Measurements from ENCODE around the gene EPS8L3. TPM values are rescaled to one million over a fixed set of nuclear protein-coding genes. Genes with fewer than 3 reads are reported as not detected.

The EPS8L3 gene
- polyA plus RNA-seq, 1 donor (not counting 4 experiments of a cell fraction or from before 2014, with no cell fraction given) = not detected

DNA sequence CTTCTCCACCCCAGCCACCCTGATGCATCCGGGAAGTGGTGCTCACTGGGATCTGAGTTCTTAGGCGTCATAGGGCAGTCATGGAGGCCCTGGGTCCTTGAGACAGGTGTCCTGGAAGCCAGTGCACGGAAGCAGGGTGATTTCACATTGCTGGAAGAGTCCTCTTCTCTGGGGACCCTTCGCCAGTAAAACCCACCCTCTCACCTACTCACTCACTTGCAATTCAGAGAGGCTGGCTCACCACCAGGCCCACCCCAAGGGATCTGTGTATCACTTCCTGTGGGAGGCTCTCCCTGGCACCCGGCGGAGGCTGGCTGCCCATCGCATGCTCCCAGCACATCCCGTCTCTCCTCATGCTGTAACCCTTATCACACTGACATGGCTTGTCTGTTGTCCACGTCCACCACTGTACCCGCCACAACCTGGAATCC is 40.2 kb upstream of the EPS8L3 start:
- dilution Hi-C loops (cut with MboI; ENCODE audit: extremely low pct_ligation_motif_present, low sequenced_read_pairs) = no loop called here
- Histone ChIP-seq H3K9me1 (ENCODE audit: control insufficient read depth, extremely low read depth, insufficient read depth, low read length) (peaks cover 2% of the 10 kb centered on the region), H3K9me3 (ENCODE audit: control insufficient read depth, low read depth, low read length) (no peaks in the 10 kb centered on the region), H3K4me3 (ENCODE audit: control insufficient read depth in 2 of 3, extremely low read depth in 1 of 3, insufficient read depth in 2 of 3, low read depth in 1 of 3, low read length in 3 of 3) (no peak overlapping the region), H3K27ac (ENCODE audit: control insufficient read depth, insufficient read depth, low read length) (no peak overlapping the region), H3K4me2 (ENCODE audit: control insufficient read depth, extremely low read depth, insufficient read depth, low read depth, low read length) (no peak overlapping the region), H3K36me3 (ENCODE audit: control insufficient read depth in 2 of 2, extremely low read depth in 1 of 2, insufficient read depth in 2 of 2, low read length in 2 of 2) (no peaks in the 10 kb centered on the region), H3K9ac (ENCODE audit: control insufficient read depth, extremely low read depth, insufficient read depth, low read length) (no peak overlapping the region), H3K27me3 (ENCODE audit: control insufficient read depth, extremely low read depth, insufficient read depth, low read length) (no peaks in the 10 kb centered on the region), H4K20me1 (ENCODE audit: control insufficient read depth, extremely low read depth, insufficient read depth, low read length) (no peaks in the 10 kb centered on the region), H3K79me2 (ENCODE audit: control insufficient read depth, insufficient read depth, low read length) (no peaks in the 10 kb centered on the region), H3K4me1 (ENCODE audit: control insufficient read depth, extremely low read depth, insufficient read depth, low read length) (no peaks in the 10 kb centered on the region), H2AFZ (ENCODE audit: control insufficient read depth, low read length) (no peak overlapping the region)
- TF ChIP-seq, protein P1, sequence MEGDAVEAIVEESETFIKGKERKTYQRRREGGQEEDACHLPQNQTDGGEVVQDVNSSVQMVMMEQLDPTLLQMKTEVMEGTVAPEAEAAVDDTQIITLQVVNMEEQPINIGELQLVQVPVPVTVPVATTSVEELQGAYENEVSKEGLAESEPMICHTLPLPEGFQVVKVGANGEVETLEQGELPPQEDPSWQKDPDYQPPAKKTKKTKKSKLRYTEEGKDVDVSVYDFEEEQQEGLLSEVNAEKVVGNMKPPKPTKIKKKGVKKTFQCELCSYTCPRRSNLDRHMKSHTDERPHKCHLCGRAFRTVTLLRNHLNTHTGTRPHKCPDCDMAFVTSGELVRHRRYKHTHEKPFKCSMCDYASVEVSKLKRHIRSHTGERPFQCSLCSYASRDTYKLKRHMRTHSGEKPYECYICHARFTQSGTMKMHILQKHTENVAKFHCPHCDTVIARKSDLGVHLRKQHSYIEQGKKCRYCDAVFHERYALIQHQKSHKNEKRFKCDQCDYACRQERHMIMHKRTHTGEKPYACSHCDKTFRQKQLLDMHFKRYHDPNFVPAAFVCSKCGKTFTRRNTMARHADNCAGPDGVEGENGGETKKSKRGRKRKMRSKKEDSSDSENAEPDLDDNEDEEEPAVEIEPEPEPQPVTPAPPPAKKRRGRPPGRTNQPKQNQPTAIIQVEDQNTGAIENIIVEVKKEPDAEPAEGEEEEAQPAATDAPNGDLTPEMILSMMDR (optimal IDR thresholded peaks at IDR 0.05 in 1 of 3, IDR thresholded peaks at IDR 0.05 in 1 of 3, conservative IDR thresholded peaks at IDR 0.05 in 1 of 3; ENCODE audit: extremely low read depth in 1 of 3, insufficient read depth in 2 of 3, low read length in 3 of 3) = no peak
- no peak for TF ChIP-seq EZH2 (IDR thresholded peaks at IDR 0.05; ENCODE audit: low read length)
- FAIRE-seq (no peak), DNase-seq (ENCODE audit: low read depth, low spot score) (no peak)

DNA sequence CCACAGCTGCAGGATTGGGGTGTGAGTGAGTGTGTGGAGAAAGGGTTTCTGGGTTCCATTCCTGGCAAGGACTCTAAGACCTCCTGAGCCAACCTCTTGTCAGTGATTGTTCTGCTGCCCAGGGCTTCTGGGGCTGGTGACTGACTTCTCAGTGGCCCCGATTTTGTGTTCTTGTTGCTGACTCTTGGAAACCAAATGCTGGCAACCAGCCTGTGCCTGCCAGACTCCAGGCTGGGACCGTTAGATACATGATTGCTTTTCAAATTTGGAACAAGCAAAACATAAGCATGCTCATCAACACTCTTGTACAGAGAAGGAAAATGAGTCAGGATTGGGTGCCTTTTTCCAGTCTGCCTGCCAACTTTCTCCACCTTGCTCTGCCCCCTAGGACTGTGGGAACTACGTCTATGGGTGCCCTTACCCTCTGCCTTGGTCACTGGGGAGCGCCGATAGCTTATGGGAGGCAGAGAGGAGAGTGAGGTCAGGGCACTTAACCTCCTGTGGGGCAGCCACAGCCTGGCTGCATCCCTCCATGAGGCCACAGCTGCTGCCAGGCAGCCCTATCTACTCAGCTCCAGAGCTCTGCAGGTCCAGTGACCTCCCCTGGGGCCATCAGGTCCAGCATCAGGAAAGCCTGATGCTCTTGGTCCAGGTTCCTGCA is 39.3 kb upstream of the EPS8L3 start:
- Histone ChIP-seq H3K27ac (ENCODE audit: control insufficient read depth, insufficient read depth, low read length) (no peak overlapping the region), H3K9me3 (ENCODE audit: control insufficient read depth, low read depth, low read length) (no peaks in the 10 kb centered on the region), H3K4me1 (ENCODE audit: control insufficient read depth, extremely low read depth, insufficient read depth, low read length) (no peaks in the 10 kb centered on the region), H3K79me2 (ENCODE audit: control insufficient read depth, insufficient read depth, low read length) (no peaks in the 10 kb centered on the region), H3K9me1 (ENCODE audit: control insufficient read depth, extremely low read depth, insufficient read depth, low read length) (peaks cover 2% of the 10 kb centered on the region), H4K20me1 (ENCODE audit: control insufficient read depth, extremely low read depth, insufficient read depth, low read length) (no peaks in the 10 kb centered on the region), H3K4me2 (ENCODE audit: control insufficient read depth, extremely low read depth, insufficient read depth, low read depth, low read length) (no peak overlapping the region), H3K36me3 (ENCODE audit: control insufficient read depth in 2 of 2, extremely low read depth in 1 of 2, insufficient read depth in 2 of 2, low read length in 2 of 2) (no peaks in the 10 kb centered on the region), H2AFZ (ENCODE audit: control insufficient read depth, low read length) (no peak overlapping the region), H3K9ac (ENCODE audit: control insufficient read depth, extremely low read depth, insufficient read depth, low read length) (no peak overlapping the region), H3K4me3 (ENCODE audit: control insufficient read depth in 2 of 3, extremely low read depth in 1 of 3, insufficient read depth in 2 of 3, low read depth in 1 of 3, low read length in 3 of 3) (no peak overlapping the region), H3K27me3 (ENCODE audit: control insufficient read depth, extremely low read depth, insufficient read depth, low read length) (no peaks in the 10 kb centered on the region)
- TF ChIP-seq, protein P1 (optimal IDR thresholded peaks at IDR 0.05 in 1 of 3, IDR thresholded peaks at IDR 0.05 in 1 of 3, conservative IDR thresholded peaks at IDR 0.05 in 1 of 3; ENCODE audit: extremely low read depth in 1 of 3, insufficient read depth in 2 of 3, low read length in 3 of 3) = no peak
- TF ChIP-seq EZH2 (IDR thresholded peaks at IDR 0.05; ENCODE audit: low read length) = no peak
- FAIRE-seq (no peak), DNase-seq (ENCODE audit: low read depth, low spot score) (no peak)
- dilution Hi-C loops (cut with MboI; ENCODE audit: extremely low pct_ligation_motif_present, low sequenced_read_pairs) = no loop called here

Measured in keratinocyte (primary cell).